Heart right ventricle (tissue), 16 donors: ENCODE results near the gene PROSER1. TPM values are rescaled to one million over a fixed set of nuclear protein-coding genes. Genes with fewer than 3 reads are reported as not detected.

Source experiments
- ATAC-seq, 8 donors: fragments of 200-7000 bp; cut with Tn5 transposase; one replicate each; pipeline ENCODE4 v1.9.1; 2020; ENCODE audit warnings: mild to moderate bottlenecking in 8 of 8, moderate library complexity in 8 of 8, moderate number of reproducible peaks in 1 of 8
- DNase-seq, 2 donors: peaks; one replicate each; pipeline ENCODE4 v3.0.0-alpha.2; 2020
- H3K27ac ChIP-seq, 10 donors: fragments of 200-600 bp; sonication (generic) in 2 of 10; one replicate each; pipeline versions ENCODE4 v1.5.0 to v1.8.0; 2020 to 2022; ENCODE audit warnings: mild to moderate bottlenecking in 3 of 10
- H3K27me3 ChIP-seq, 7 donors: fragments of 200-600 bp; one replicate each; pipeline ENCODE4 v1.8.0; 2021 to 2022; ENCODE audit warnings: mild to moderate bottlenecking in 2 of 7
- H3K36me3 ChIP-seq, 9 donors: fragments of 200-600 bp; sonication (generic) in 1 of 9; one replicate each; pipeline versions ENCODE4 v1.5.0 to v1.8.0; 2020 to 2022; ENCODE audit warnings: mild to moderate bottlenecking in 2 of 9
- H3K4me1 ChIP-seq, 9 donors: fragments of 200-600 bp; sonication (generic) in 1 of 9; one replicate each; pipeline versions ENCODE4 v1.5.0 to v1.8.0; 2020 to 2022; ENCODE audit warnings: mild to moderate bottlenecking in 4 of 9
- H3K4me3 ChIP-seq, 10 donors: fragments of 200-600 bp; sonication (generic) in 2 of 10; one replicate each; pipeline versions ENCODE4 v1.5.0 to v1.8.0; 2020 to 2022; ENCODE audit warnings: mild to moderate bottlenecking in 7 of 10, moderate library complexity in 2 of 10
- H3K9me3 ChIP-seq, 11 donors: fragments of 200-600 bp in 10 of 11; sonication (generic) in 2 of 11; one replicate each; pipeline versions ENCODE4 v1.5.0 to v1.8.0; 2013 to 2022; ENCODE audit warnings: mild to moderate bottlenecking in 2 of 11, control low read depth in 1 of 11, moderate library complexity in 1 of 11
- WGBS, 2 donors: extraction: QIAGEN DNeasy Blood & Tissue Kit; methylation state at CpG; one replicate each; pipeline ENCODE4 v1.1.7; 2013; ENCODE audit warnings: inconsistent platforms in 1 of 2; 5-methylcytosine and 5-hydroxymethylcytosine counted together
- intact Hi-C, 10 donors: fragments of 100-400 bp; cut with DNase I; formaldehyde crosslinking; loops; one replicate each; pipeline versions ENCODE4 v1.11.1 to v1.14.2; 2022
- polyA plus RNA-seq, 2 donors: library from polyadenylated mRNA; stranded (reverse); fragments of 200-250 nt; gene quantifications; one replicate each; pipeline ENCODE4 v1.2.3, GENCODE V29; 2013
- total RNA-seq, 10 donors: library from RNA; stranded (reverse); fragmentation: NEBNext Ultra II Directional in 3 of 10; extraction: Animal tissue kit (Norgen Biotek cat#: 25700) in 3 of 10; gene quantifications; one replicate each; pipeline versions ENCODE4 v1.2.1 to v1.2.4, GENCODE V29; 2021 to 2023
- TF ChIP-seq, protein P1 (sequence below), 9 donors: fragments of 200-600 bp; sonication (generic) in 2 of 9; IDR thresholded peaks; one replicate each; pipeline versions ENCODE4 v1.5.0 to v1.8.0; 2021 to 2022; ENCODE audit warnings: antibody characterized with exemption in 9 of 9, mild to moderate bottlenecking in 5 of 9, moderate library complexity in 1 of 9
- donor health status: Arrhythmogenic right ventricular cardiomyopathy.
- donor health status: ischemic (EF 13 %, LVEDD 7.1; RV severe dilation, severe dysfunction).
- donor health status: healthy with polysubstance abuse.
- donor health status: DM: no; HTN: yes; CAD: no.
- donor health status: DM: no; HTN: no; CAD: no.
- donor health status: ischemic (EF 25% LVEDD 6.9; RV normal size, moderate dysfunction).
- donor health status: ischemic (EF 25% LVEDD 5.7; RV mildly dilated, moderate dysfunction).
- donor health status: healthy.
- donor health status: DM: yes; HTN: yes; CAD: no.
- donor health status: Ischemic cardiomyopathy.
- donor health status: ischemic (EF 35%, LVEDD 5.7; RV mildly dilated, moderate dysfunction).
- donor health status: nonischemic (EF 11% LVEDD 7.7; RV severe dilation, severe dysfunction).
- donor health status: DM: yes; HTN: yes; CAD: no.
- donor health status: PGD.
- donor health status: ischemic (EF 29% LVEDD 5.4; RV normal size, mild dysfunction).
- donor health status: nonischemic (EF 23%, LVEDD 6.1; RV moderate dilation, normal function).

PROSER1 gene
- total and polyA plus RNA-seq, 12 donors, result 5.4 to 22.4 (median 16.7) TPM

DNA sequence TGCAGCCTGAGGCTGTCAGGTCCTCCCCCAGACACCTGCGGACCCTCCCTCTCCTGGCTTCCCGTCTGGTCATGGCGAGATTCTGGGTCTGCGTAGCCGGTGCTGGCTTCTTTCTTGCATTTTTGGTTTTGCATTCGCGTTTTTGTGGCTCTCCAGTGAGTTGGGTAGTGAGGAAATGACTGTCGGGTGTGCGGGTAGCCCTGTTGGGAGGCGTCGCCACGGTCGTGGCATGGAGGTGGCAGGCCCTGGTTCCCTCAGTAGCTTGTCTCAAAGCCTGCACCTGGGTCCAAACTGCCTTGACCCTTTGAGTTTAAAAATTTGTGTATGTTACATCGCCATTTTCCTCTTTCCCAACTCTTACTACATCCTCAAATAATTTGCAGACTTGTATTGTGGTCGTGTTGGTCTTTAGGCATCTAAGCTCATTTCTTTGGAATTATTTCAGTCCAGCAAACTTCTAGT, 711 bp upstream of the PROSER1 start:
- DNase-seq (no peak), ATAC-seq (peak; percentile 3 to 55 (median 24))
- Histone ChIP-seq H3K9me3 (no peaks in the 10 kb centered on the region), H3K4me3 (peak overlapping the region; percentile 55 to 98 (median 92)), H3K4me1 (peaks cover 0 to 58% (median 51%) of the 10 kb centered on the region in 9 donors), H3K36me3 (peaks cover 0 to 19% (median 0%) of the 10 kb centered on the region in 9 donors), H3K27me3 (no peaks in the 10 kb centered on the region), H3K27ac (peak overlapping the region; percentile 11 to 92 (median 84))
- 0 to 1% methylated on average over 15 of the region's 15 CpGs for WGBS, 2 donors
- TF ChIP-seq, protein P1, sequence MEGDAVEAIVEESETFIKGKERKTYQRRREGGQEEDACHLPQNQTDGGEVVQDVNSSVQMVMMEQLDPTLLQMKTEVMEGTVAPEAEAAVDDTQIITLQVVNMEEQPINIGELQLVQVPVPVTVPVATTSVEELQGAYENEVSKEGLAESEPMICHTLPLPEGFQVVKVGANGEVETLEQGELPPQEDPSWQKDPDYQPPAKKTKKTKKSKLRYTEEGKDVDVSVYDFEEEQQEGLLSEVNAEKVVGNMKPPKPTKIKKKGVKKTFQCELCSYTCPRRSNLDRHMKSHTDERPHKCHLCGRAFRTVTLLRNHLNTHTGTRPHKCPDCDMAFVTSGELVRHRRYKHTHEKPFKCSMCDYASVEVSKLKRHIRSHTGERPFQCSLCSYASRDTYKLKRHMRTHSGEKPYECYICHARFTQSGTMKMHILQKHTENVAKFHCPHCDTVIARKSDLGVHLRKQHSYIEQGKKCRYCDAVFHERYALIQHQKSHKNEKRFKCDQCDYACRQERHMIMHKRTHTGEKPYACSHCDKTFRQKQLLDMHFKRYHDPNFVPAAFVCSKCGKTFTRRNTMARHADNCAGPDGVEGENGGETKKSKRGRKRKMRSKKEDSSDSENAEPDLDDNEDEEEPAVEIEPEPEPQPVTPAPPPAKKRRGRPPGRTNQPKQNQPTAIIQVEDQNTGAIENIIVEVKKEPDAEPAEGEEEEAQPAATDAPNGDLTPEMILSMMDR (IDR thresholded peaks at IDR 0.05), result no peak
- intact Hi-C loops, result no loop called here

DNA sequence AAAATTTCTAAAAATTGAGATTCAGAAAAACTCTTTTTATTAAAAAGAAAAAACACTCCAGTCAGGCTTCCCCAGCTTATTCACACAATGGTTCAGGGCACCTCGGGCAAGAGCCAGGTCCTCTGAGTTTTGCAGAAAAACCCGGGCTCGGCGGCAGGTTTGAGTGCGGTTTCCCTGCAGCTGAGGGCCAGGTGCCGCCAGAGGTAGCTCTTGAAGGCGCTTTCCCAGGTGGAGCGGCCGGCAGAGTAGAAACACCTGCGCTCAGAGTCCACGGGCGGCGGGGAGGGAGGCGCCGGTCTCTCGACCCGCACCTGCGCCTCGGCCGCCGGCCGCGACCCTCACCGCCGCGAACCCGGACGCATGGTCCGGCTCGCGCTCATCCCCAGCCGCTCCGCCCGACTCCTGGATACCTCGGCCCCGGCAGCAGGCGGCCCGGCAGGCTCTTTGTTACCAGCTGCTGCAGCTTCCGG, 444 bp downstream of the PROSER1 start:
- ATAC-seq, result no peak
- no peak for DNase-seq
- H3K27me3 ChIP-seq, result no peaks in the 10 kb centered on the region
- H3K4me1 ChIP-seq, result peaks cover 0 to 58% (median 51%) of the 10 kb centered on the region in 9 donors
- H3K9me3 ChIP-seq, result no peaks in the 10 kb centered on the region
- peaks cover 0 to 26% (median 0%) of the 10 kb centered on the region in 9 donors for H3K36me3 ChIP-seq
- TF ChIP-seq, protein P1 (IDR thresholded peaks at IDR 0.05), result peak in 1 of 9 donors; percentile 17
- intact Hi-C loops, result no loop called here
- peak overlapping the region; percentile 11 to 92 (median 84) for H3K27ac ChIP-seq
- WGBS, 2 donors, result 0% methylated on average over 39 of the region's 39 CpGs
- peak overlapping the region; percentile 55 to 98 (median 92) for H3K4me3 ChIP-seq

DNA sequence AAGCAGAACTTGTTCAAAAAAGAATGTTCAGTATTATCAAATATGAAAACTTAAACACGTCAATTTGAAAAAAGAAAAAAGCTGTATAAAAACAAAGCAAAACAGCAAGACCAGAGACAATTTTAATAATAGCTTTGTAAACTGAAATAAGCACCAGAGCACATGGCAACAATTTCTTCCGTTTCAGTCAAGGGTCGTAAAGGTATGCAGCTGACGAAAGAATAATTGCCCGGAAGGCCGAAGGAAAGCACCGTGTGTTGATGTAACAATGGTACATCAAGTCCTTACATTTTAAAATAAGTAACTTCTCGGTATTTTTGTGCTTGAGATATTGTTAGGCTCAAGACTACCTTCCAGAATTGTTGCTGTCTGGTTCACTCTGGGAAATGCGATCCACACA, 1.7 kb downstream of the PROSER1 start:
- Histone ChIP-seq H3K4me1 (peaks cover 0 to 58% (median 51%) of the 10 kb centered on the region in 9 donors), H3K36me3 (peaks cover 0 to 21% (median 0%) of the 10 kb centered on the region in 9 donors), H3K27ac (peak overlapping the region in 1 of 10 donors; percentile 92), H3K27me3 (no peaks in the 10 kb centered on the region), H3K9me3 (no peaks in the 10 kb centered on the region), H3K4me3 (peak overlapping the region in 9 of 10 donors; percentile 77 to 98 (median 93))
- intact Hi-C loops, result no loop called here
- TF ChIP-seq, protein P1 (IDR thresholded peaks at IDR 0.05), result no peak
- DNase-seq, result no peak
- ATAC-seq, result no peak
- 2 to 4% methylated on average over 9 of the region's 9 CpGs for WGBS, 2 donors

DNA sequence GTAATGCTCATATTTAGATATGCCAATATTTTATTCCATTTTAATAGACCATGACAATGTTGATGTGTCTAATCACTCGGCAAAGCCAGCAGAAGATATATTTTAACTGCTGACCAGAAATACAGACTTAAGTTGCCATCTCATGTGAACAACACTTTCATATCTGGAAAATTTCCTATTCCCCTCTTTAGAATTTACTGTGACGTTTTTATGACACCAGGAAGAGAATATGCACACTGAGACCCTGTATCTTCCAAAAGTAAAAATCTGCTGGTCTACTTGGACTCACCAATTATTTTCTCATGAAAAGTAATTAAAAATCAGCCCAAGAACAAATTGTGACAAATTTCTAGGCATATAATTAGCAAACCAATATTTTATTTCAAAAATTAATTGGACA, 2.1 kb downstream of the PROSER1 start:
- 20 to 30% methylated on average over 2 of the region's 2 CpGs for WGBS, 2 donors

More for the DNA sequence above, 2.1 kb downstream of the PROSER1 start:
- peaks cover 0 to 25% (median 0%) of the 10 kb centered on the region in 9 donors for H3K36me3 ChIP-seq
- peaks cover 0 to 54% (median 51%) of the 10 kb centered on the region in 9 donors for H3K4me1 ChIP-seq
- intact Hi-C loops, result no loop called here
- peak overlapping the region in 9 of 10 donors; percentile 77 to 98 (median 93) for H3K4me3 ChIP-seq
- peak overlapping the region in 1 of 10 donors; percentile 92 for H3K27ac ChIP-seq
- no peaks in the 10 kb centered on the region for H3K9me3 ChIP-seq
- no peaks in the 10 kb centered on the region for H3K27me3 ChIP-seq
- DNase-seq (no peak), ATAC-seq (no peak)
- TF ChIP-seq, protein P1 (IDR thresholded peaks at IDR 0.05), result no peak
